HepG2 (cell line): ENCODE data around the gene AFAP1L2. TPM values are rescaled to one million over a fixed set of nuclear protein-coding genes. Genes with fewer than 3 reads are reported as not detected.

Source experiments
- ATAC-seq: fragments of 200-7000 bp; cut with Tn5 transposase; 3 replicates; pipeline ENCODE4 v1.9.1; 2020; ENCODE audit warnings: mild to moderate bottlenecking, moderate library complexity
- BruUV-seq: library from RNA; stranded (reverse); fragments of 400-500 nt; replicated peaks from 2 replicates; lab custom pipeline; 2021; lab: Mats Ljungman, UMichigan
- CTCF ChIA-PET: fragments of 300-600 bp; formaldehyde crosslinking; extraction: SDS; loops from one replicate; lab custom pipeline; 2021; ENCODE audit warnings: low total read pairs, inconsistent platforms, low intra/inter-chr PET ratio; lab: Yijun Ruan, JAX
- POLR2A ChIA-PET: fragments of 350-600 bp; sonication (Branson Sonifier 250); formaldehyde crosslinking; loops from one replicate; lab custom pipeline; 2020; ENCODE audit warnings: antibody characterized with exemption, inconsistent platforms; lab: Yijun Ruan, JAX
- DNase-seq: peaks from one replicate; pipeline ENCODE4 v3.0.0-alpha.2; 2015; ENCODE audit warnings: low spot score
- FAIRE-seq: peaks from 3 replicates; lab custom pipeline; 2011; peaks lifted over from hg19 to GRCh38; lab: Jason Lieb, UNC
- H2AFZ ChIP-seq: one replicate; pipeline ENCODE4 v1.6.1; 2011; ENCODE audit warnings: low read length, inconsistent platforms
- H3K27ac ChIP-seq: fragments of 300-600 bp; 3 replicates; pipeline ENCODE4 v1.8.0; 2011; ENCODE audit warnings: mixed run types, mild to moderate bottlenecking, mixed read lengths, low read length, inconsistent platforms; ENCODE audit not compliant: insufficient read depth; ENCODE audit errors: extremely low read length
- H3K27me3 ChIP-seq, 2 experiments: fragments of 200-600 bp in 1 of 2; 2 replicates in 1 of 2; 3 replicates in 1 of 2; pipeline versions ENCODE4 v1.6.0 to v1.8.0; 2011; ENCODE audit warnings: low read length in 2 of 2, mild to moderate bottlenecking in 2 of 2, moderate library complexity in 2 of 2, inconsistent platforms in 1 of 2; ENCODE audit not compliant: insufficient read depth in 2 of 2, control insufficient read depth in 1 of 2
- H3K36me3 ChIP-seq, 2 experiments: fragments of 200-600 bp in 1 of 2; replicated peaks in 1 of 2; 2 replicates in 1 of 2; 3 replicates in 1 of 2; pipeline versions ENCODE4 v1.5.1 to v1.8.0; 2011; ENCODE audit warnings: low read length in 2 of 2, inconsistent platforms in 1 of 2; ENCODE audit not compliant: insufficient read depth in 2 of 2, control insufficient read depth in 1 of 2
- H3K4me1 ChIP-seq: 2 replicates; pipeline ENCODE4 v1.5.1; 2012; ENCODE audit warnings: low read length, inconsistent platforms; ENCODE audit not compliant: insufficient read depth
- H3K4me2 ChIP-seq: 2 replicates; pipeline ENCODE4 v1.6.0; 2011; ENCODE audit warnings: low read depth, low read length, inconsistent platforms
- H3K4me3 ChIP-seq, 3 experiments: fragments of 200-600 bp in 1 of 3; sonication (generic), shearing (Covaris generic) in 1 of 3; replicated peaks in 1 of 3; 2 replicates each; pipeline ENCODE4 v1.5.1; 2011 to 2016; ENCODE audit warnings: low read length in 3 of 3, inconsistent platforms in 2 of 3, low read depth in 2 of 3, mild to moderate bottlenecking in 2 of 3, control low read depth in 1 of 3, mixed read lengths in 1 of 3; ENCODE audit not compliant: insufficient read depth in 1 of 3
- H3K79me2 ChIP-seq: one replicate; pipeline ENCODE4 v1.6.1; 2011; ENCODE audit warnings: low read length, inconsistent platforms; ENCODE audit not compliant: insufficient read depth
- H3K9ac ChIP-seq: 2 replicates; pipeline ENCODE4 v1.6.0; 2011; ENCODE audit warnings: mild to moderate bottlenecking, low read depth, low read length, inconsistent platforms; ENCODE audit not compliant: insufficient read depth
- H3K9me3 ChIP-seq: 2 replicates; pipeline ENCODE4 v1.5.1; 2012; ENCODE audit warnings: mild to moderate bottlenecking, low read length
- H4K20me1 ChIP-seq: 2 replicates; pipeline ENCODE4 v1.6.0; 2011; ENCODE audit warnings: inconsistent platforms, mild to moderate bottlenecking, low read length, moderate library complexity; ENCODE audit not compliant: insufficient read depth
- AHR ChIP-seq: IDR thresholded peaks from 2 replicates; pipeline ENCODE4 v1.6.1; 2018; ENCODE audit warnings: missing genetic modification reagents, missing compliant biosample characterization
- HNF4G ChIP-seq, 2 experiments: sonication (generic) in 1 of 2; formaldehyde crosslinking in 1 of 2; IDR thresholded peaks; 2 replicates each; pipeline versions ENCODE4 v1.4.0 to v1.6.1; 2011 to 2020; ENCODE audit warnings: borderline replicate concordance in 2 of 2, low read depth in 2 of 2, mild to moderate bottlenecking in 2 of 2, low read length in 1 of 2, missing genetic modification reagents in 1 of 2, moderate library complexity in 1 of 2
- XBP1 ChIP-seq: sonication (generic); formaldehyde crosslinking; IDR thresholded peaks from 2 replicates; pipeline ENCODE4 v1.5.0; 2020; ENCODE audit warnings: missing genetic modification reagents
- ZNF484 ChIP-seq: sonication (generic); formaldehyde crosslinking; IDR thresholded peaks from 2 replicates; pipeline ENCODE4 v1.5.1; 2020; ENCODE audit warnings: mild to moderate bottlenecking, low read depth, missing genetic modification reagents, borderline replicate concordance
- ZNF557 ChIP-seq: sonication (generic); formaldehyde crosslinking; IDR thresholded peaks from 2 replicates; pipeline ENCODE4 v1.4.0; 2020; ENCODE audit warnings: missing genetic modification reagents
- ZNF672 ChIP-seq: sonication (generic); formaldehyde crosslinking; IDR thresholded peaks from 2 replicates; pipeline ENCODE4 v1.8.1; 2022; ENCODE audit warnings: missing genetic modification reagents
- ZNF678 ChIP-seq: sonication (generic); formaldehyde crosslinking; IDR thresholded peaks from 2 replicates; pipeline ENCODE4 v1.4.0; 2020; ENCODE audit warnings: mild to moderate bottlenecking, missing genetic modification reagents
- WGBS: methylation state at CpG from one replicate; pipeline ENCODE4 v1.1.6; 2017; ENCODE audit warnings: low lambda C conversion rate; 5-methylcytosine and 5-hydroxymethylcytosine counted together
- in situ Hi-C: cut with HindIII; loops from 2 replicates; pipeline ENCODE4 v1.10.0; 2017; ENCODE audit warnings: low pct_unique_long_range_greater_than_20kb; ENCODE audit not compliant: extremely low pct_ligation_motif_present
- intact Hi-C: fragments of 100-400 bp; cut with micrococcal nuclease; formaldehyde crosslinking; loops from one replicate; pipeline ENCODE4 v1.10.0; 2022; ENCODE audit not compliant: unreplicated experiment
- polyA plus RNA-seq, 8 experiments: library from polyadenylated mRNA; depleted of rRNA in 3 of 8; stranded (reverse) in 7 of 8; unstranded in 1 of 8; fragments of >200 nt; fragmentation: Illumina TruSeq in 4 of 8; extraction: Trizol in 4 of 8; gene quantifications; 2 replicates each; pipeline versions ENCODE4 v1.2.1 to v1.2.3, GENCODE V29; 2011 to 2016; ENCODE audit warnings: low read depth in 4 of 8, missing spikeins in 1 of 8, mixed read lengths in 1 of 8; ENCODE audit not compliant: insufficient read depth in 1 of 8
- total RNA-seq, 5 experiments: library from RNA; depleted of rRNA; stranded (reverse); fragments of >200 nt; fragmentation: Illumina TruSeq; extraction: Trizol; gene quantifications; 2 replicates each; pipeline ENCODE4 v1.2.3, GENCODE V29; 2016; ENCODE audit warnings: low read depth in 1 of 5
- TF ChIP-seq, protein P1 (sequence below): sonication (generic); formaldehyde crosslinking; IDR thresholded peaks from 2 replicates; pipeline ENCODE4 v1.4.0; 2020; ENCODE audit warnings: missing genetic modification reagents

AFAP1L2 gene
- total and polyA plus RNA-seq, 2 of the 13 experiments (the other 11 are each of a cell fraction or from before 2014, with no cell fraction given), result not detected

DNA sequence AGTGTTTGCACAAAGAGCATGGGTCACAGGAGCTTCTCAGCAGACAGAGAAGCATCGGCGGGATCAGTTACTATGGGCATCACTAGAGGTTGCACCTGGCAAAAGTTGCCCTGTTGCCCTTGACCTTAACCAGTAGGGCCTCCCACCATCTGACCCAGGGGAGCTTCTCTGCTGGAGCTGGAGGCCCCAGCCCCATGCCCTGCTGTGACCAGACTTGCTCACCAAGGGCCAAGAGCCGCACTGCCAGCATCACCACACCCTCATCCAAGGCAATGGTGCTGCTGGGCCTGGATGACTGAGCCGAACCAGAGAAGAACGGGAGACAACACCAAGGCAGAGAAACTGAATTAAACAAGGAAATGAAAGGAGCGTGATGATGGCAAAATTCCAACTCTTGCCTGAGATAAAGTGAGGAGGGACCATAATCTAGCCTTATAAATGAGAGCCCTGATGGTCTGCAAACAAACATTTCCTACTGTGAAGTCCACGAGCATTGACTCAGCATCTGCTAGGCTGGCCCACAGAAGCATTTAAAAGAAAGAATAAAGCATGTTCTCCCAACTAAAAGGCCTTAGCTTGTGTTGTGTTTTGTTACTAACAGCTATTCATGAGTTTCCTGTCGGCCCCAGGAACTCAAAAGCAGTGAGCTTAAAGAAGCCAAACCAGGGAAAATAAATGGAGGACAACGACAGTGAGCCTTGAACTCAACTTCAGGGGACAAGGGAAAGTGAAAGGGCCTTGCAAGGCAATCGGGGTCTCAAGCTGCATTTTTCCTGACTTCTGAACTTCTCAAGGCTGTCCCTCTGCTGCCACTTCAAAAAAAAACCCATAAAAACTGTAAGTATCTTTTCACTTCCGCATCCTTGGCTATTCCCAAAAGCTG lies 60.4 kb downstream of the AFAP1L2 start:
- WGBS, result 43% methylated on average over 11 of the region's 11 CpGs
- Histone ChIP-seq H2AFZ (no peak overlapping the region), H3K4me3 (no peak overlapping the region), H4K20me1 (no peaks in the 10 kb centered on the region), H3K9ac (no peak overlapping the region), H3K27me3 (peaks cover 1 to 28% of the 10 kb centered on the region in 2 experiments; a peak in 4 of 5 replicates), H3K4me1 (no peaks in the 10 kb centered on the region), H3K36me3 (no peaks in the 10 kb centered on the region), H3K27ac (no peak overlapping the region), H3K4me2 (no peak overlapping the region), H3K79me2 (no peaks in the 10 kb centered on the region), H3K9me3 (no peaks in the 10 kb centered on the region)
- TF ChIP-seq AHR (CRISPR knock-in tag) (no peak), HNF4G (IDR thresholded peaks at IDR 0.05; ENCODE audit: borderline replicate concordance, low read depth, low read length) (no peak), HNF4G (CRISPR knock-in tag; IDR thresholded peaks at IDR 0.05; ENCODE audit: borderline replicate concordance, low read depth) (no peak), ZNF557 (no peak), ZNF672 (CRISPR knock-in tag) (no peak), ZNF678 (CRISPR knock-in tag) (no peak), ZNF484 (CRISPR knock-in tag) (no peak), XBP1 (CRISPR knock-in tag) (no peak)
- TF ChIP-seq, protein P1, sequence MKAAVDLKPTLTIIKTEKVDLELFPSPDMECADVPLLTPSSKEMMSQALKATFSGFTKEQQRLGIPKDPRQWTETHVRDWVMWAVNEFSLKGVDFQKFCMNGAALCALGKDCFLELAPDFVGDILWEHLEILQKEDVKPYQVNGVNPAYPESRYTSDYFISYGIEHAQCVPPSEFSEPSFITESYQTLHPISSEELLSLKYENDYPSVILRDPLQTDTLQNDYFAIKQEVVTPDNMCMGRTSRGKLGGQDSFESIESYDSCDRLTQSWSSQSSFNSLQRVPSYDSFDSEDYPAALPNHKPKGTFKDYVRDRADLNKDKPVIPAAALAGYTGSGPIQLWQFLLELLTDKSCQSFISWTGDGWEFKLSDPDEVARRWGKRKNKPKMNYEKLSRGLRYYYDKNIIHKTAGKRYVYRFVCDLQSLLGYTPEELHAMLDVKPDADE (CRISPR knock-in tag), result no peak
- no peak for FAIRE-seq
- BruUV-seq, result no TSS peak
- ChIA-PET CTCF (no interaction called here), POLR2A (no interaction called here)
- intact Hi-C loops, result no loop called here
- DNase-seq, result no peak
- in situ Hi-C loops, result no loop called here
- no peak for ATAC-seq
